OCI-LY3 (cell line): ENCODE data around the gene TRPC4AP.
A peak's percentile ranks its signal among the peaks of the same experiment; 100 is the strongest.

Experiments
- H2AFZ ChIP-seq: fragments of 200-600, 300-600 bp; shearing (Covaris generic); 2 replicates; pipeline ENCODE4 v1.6.0; 2014; ENCODE audit warnings: antibody characterized with exemption, low read depth, low read length
- H3K27ac ChIP-seq: fragments of 200-600, 300-600 bp; sonication (generic); 2 replicates; pipeline ENCODE4 v1.5.1; 2014; ENCODE audit warnings: mild to moderate bottlenecking, low read length, moderate library complexity, mixed read lengths
- H3K27me3 ChIP-seq: fragments of 200-600, 300-600 bp; sonication (generic); 2 replicates; pipeline ENCODE4 v1.6.1; 2014; ENCODE audit warnings: low read depth, low read length, mixed read lengths
- H3K36me3 ChIP-seq: fragments of 200-600, 300-600 bp; sonication (generic); replicated peaks from 2 replicates; pipeline ENCODE3; 2014; ENCODE audit warnings: low read depth, low read length, mixed read lengths
- H3K4me1 ChIP-seq: fragments of 300-600, 200-600 bp; sonication (generic); 2 replicates; pipeline ENCODE4 v1.6.1; 2014; ENCODE audit warnings: low read length, mixed read lengths
- H3K4me2 ChIP-seq: fragments of 200-600, 300-600 bp; sonication (generic); 2 replicates; pipeline ENCODE4 v1.6.1; 2014; ENCODE audit warnings: low read length, mixed read lengths
- H3K4me3 ChIP-seq: fragments of 300-600, 200-600 bp; sonication (generic); 2 replicates; pipeline ENCODE4 v1.5.1; 2014; ENCODE audit warnings: antibody characterized with exemption, mild to moderate bottlenecking, low read length, moderate library complexity
- H3K79me2 ChIP-seq: fragments of 300-600, 200-600 bp; shearing (Covaris generic); 2 replicates; pipeline ENCODE4 v1.6.1; 2014; ENCODE audit warnings: mild to moderate bottlenecking, low read length, mixed read lengths
- H3K9ac ChIP-seq: fragments of 300-600, 200-600 bp; shearing (Covaris generic); 2 replicates; pipeline ENCODE4 v1.6.0; 2014; ENCODE audit warnings: mild to moderate bottlenecking, low read length, moderate library complexity
- H3K9me3 ChIP-seq: fragments of 200-600, 300-600 bp; shearing (Covaris generic); 2 replicates; pipeline ENCODE4 v1.6.1; 2014; ENCODE audit warnings: low read length, mixed read lengths; ENCODE audit not compliant: insufficient read depth
- H4K20me1 ChIP-seq: fragments of 200-600, 300-600 bp; sonication (generic); 2 replicates; pipeline ENCODE4 v1.6.1; 2016; ENCODE audit warnings: low read length, mixed read lengths; ENCODE audit not compliant: insufficient read depth
- CTCF ChIP-seq: fragments of 200-600, 300-600 bp; sonication (generic); IDR thresholded peaks from 2 replicates; pipeline ENCODE4 v1.5.1; 2014; ENCODE audit warnings: antibody characterized with exemption, low read length, low read depth
- EZH2phosphoT487 ChIP-seq: fragments of 200-600 bp; shearing (Covaris generic); IDR thresholded peaks from 2 replicates; pipeline ENCODE4 v1.6.1; 2018; ENCODE audit warnings: antibody characterized with exemption, mixed run types, low read depth

TRPC4AP gene

GRCh38 chr20:35106827-35107380, 14.3 kb upstream of the TRPC4AP start:
- Histone ChIP-seq H3K36me3 (no peaks in the 10 kb centered on the region), H3K4me2 (no peak overlapping the region), H2AFZ (no peak overlapping the region), H3K27ac (no peak overlapping the region), H3K4me3 (no peak overlapping the region), H4K20me1 (no peaks in the 10 kb centered on the region), H3K9ac (no peak overlapping the region), H3K27me3 (no peaks in the 10 kb centered on the region), H3K9me3 (no peaks in the 10 kb centered on the region), H3K79me2 (no peaks in the 10 kb centered on the region), H3K4me1 (no peaks in the 10 kb centered on the region)
- TF ChIP-seq EZH2phosphoT487 (no peak), CTCF (no peak)

- H3K4me2 ChIP-seq: no peak overlapping the region
- H3K4me1 ChIP-seq: no peaks in the 10 kb centered on the region
- no peak overlapping the region for H2AFZ ChIP-seq
- no peak overlapping the region for H3K9ac ChIP-seq
- H3K27me3 ChIP-seq: no peaks in the 10 kb centered on the region
- H4K20me1 ChIP-seq: no peaks in the 10 kb centered on the region
- H3K27ac ChIP-seq: no peak overlapping the region
- no peaks in the 10 kb centered on the region for H3K36me3 ChIP-seq
- no peaks in the 10 kb centered on the region for H3K9me3 ChIP-seq
- H3K79me2 ChIP-seq: no peaks in the 10 kb centered on the region
- no peak overlapping the region for H3K4me3 ChIP-seq
- TF ChIP-seq EZH2phosphoT487: no peak
- no peak for TF ChIP-seq CTCF
These were observed 12.2 kb upstream of the TRPC4AP start for GRCh38 chr20:35104685-35105295.

- TF ChIP-seq EZH2phosphoT487: no peak
- TF ChIP-seq CTCF: no peak
These were observed 9.0 kb upstream of the TRPC4AP start for GRCh38 chr20:35101620-35102019.

GRCh38 chr20:35093267-35093884, 769 bp upstream of the TRPC4AP start:
- Histone ChIP-seq H3K4me1 (peaks cover 16% of the 10 kb centered on the region), H3K27me3 (no peaks in the 10 kb centered on the region), H3K27ac (no peak overlapping the region), H3K4me3 (peak overlapping the region; percentile 88), H4K20me1 (peaks cover 20% of the 10 kb centered on the region), H3K9ac (peak overlapping the region; percentile 42; the same call in 1 of the 2 replicates), H3K9me3 (no peaks in the 10 kb centered on the region), H3K79me2 (peaks cover 40% of the 10 kb centered on the region), H3K36me3 (no peaks in the 10 kb centered on the region), H2AFZ (peak overlapping the region; percentile 82), H3K4me2 (peak overlapping the region; percentile 80)
- TF ChIP-seq EZH2phosphoT487 (no peak), CTCF (no peak)

More at GRCh38 chr20:35101620-35102019, 9.0 kb upstream of the TRPC4AP start:
- Histone ChIP-seq H2AFZ (no peak overlapping the region), H3K27me3 (no peaks in the 10 kb centered on the region), H3K4me2 (no peak overlapping the region), H3K79me2 (no peaks in the 10 kb centered on the region), H3K4me1 (no peaks in the 10 kb centered on the region), H3K27ac (no peak overlapping the region), H3K9ac (no peak overlapping the region), H4K20me1 (no peaks in the 10 kb centered on the region), H3K4me3 (no peak overlapping the region), H3K36me3 (no peaks in the 10 kb centered on the region), H3K9me3 (no peaks in the 10 kb centered on the region)
